ENCODE measurements around the gene OR10H1.
"Not testable (repeated sequence)": the region's sequence is repeated elsewhere in the genome, so short reads cannot be mapped to it uniquely, and the experiment has no call there.

The OR10H1 gene

GRCh38 chr19:15787611-15788155 lies 27.8 kb downstream of the OR10H1 start, which contains the start of gene OR10H5:
Gene OR10H5, plus strand, starts transcription at chr19:15787661. Its CDS starts 6,388 bp downstream, at chr19:15794049.
- no peak for TF ChIP-seq CREB5 (CRISPR knock-in tag; IDR thresholded peaks at IDR 0.05; ENCODE audit: low read depth)
- no peak for TF ChIP-seq ZNF70 (CRISPR knock-in tag; IDR thresholded peaks at IDR 0.05)
- TF ChIP-seq ISL1 (CRISPR knock-in tag; IDR thresholded peaks at IDR 0.05): no peak
- TF ChIP-seq TSHZ2 (CRISPR knock-in tag; IDR thresholded peaks at IDR 0.05): no peak
- ATAC-seq: no peak

GRCh38 chr19:15782896-15783295 lies 32.6 kb downstream of the OR10H1 start:
- ATAC-seq: not testable (repeated sequence)

- no peak for ATAC-seq
- no peak for TF ChIP-seq TOX (CRISPR knock-in tag; IDR thresholded peaks at IDR 0.05; ENCODE audit: borderline replicate concordance)
- TF ChIP-seq PATZ1 (CRISPR knock-in tag; IDR thresholded peaks at IDR 0.05; ENCODE audit: borderline replicate concordance): no peak
- TF ChIP-seq ZFP3 (CRISPR knock-in tag; IDR thresholded peaks at IDR 0.05): no peak
- no peak for TF ChIP-seq BACH2 (CRISPR knock-in tag; IDR thresholded peaks at IDR 0.05; ENCODE audit: borderline replicate concordance)
- TF ChIP-seq TSHZ2 (CRISPR knock-in tag; IDR thresholded peaks at IDR 0.05): no peak
- no peak for TF ChIP-seq ZNF70 (CRISPR knock-in tag; IDR thresholded peaks at IDR 0.05)
Observed at GRCh38 chr19:15782211-15782610, 33.3 kb downstream of the OR10H1 start.

- ATAC-seq: no peak
- TF ChIP-seq CSRNP3 (CRISPR knock-in tag; IDR thresholded peaks at IDR 0.05) (no peak), ZFP3 (CRISPR knock-in tag; IDR thresholded peaks at IDR 0.05) (no peak), ZNF8 (CRISPR knock-in tag; IDR thresholded peaks at IDR 0.05) (no peak), OSR1 (CRISPR knock-in tag; IDR thresholded peaks at IDR 0.05) (no peak), ZFP30 (CRISPR knock-in tag; IDR thresholded peaks at IDR 0.05) (no peak), TSHZ2 (CRISPR knock-in tag; IDR thresholded peaks at IDR 0.05) (no peak), ZC3H10 (CRISPR knock-in tag; IDR thresholded peaks at IDR 0.05) (no peak), CREB5 (CRISPR knock-in tag; IDR thresholded peaks at IDR 0.05; ENCODE audit: low read depth) (no peak), GLIS3 (CRISPR knock-in tag; IDR thresholded peaks at IDR 0.05) (no peak), POU6F1 (CRISPR knock-in tag; IDR thresholded peaks at IDR 0.05; ENCODE audit: borderline replicate concordance, low read depth) (no peak), ZNF70 (CRISPR knock-in tag; IDR thresholded peaks at IDR 0.05) (no peak), TCF4 (CRISPR knock-in tag; IDR thresholded peaks at IDR 0.05; ENCODE audit: borderline replicate concordance) (no peak), ISL1 (CRISPR knock-in tag; IDR thresholded peaks at IDR 0.05) (no peak), PPARA (CRISPR knock-in tag; IDR thresholded peaks at IDR 0.05; ENCODE audit: borderline replicate concordance) (no peak)
Observed at GRCh38 chr19:15781661-15782060, 33.8 kb downstream of the OR10H1 start.
